CD4-positive, alpha-beta T cell treated with Interferon gamma for 1 hour (primary cell): ENCODE data around the gene FBF1.
"Not testable (repeated sequence)": the region's sequence is repeated elsewhere in the genome, so short reads cannot be mapped to it uniquely, and the experiment has no call there.

ENCODE experiments used
- DNase-seq: peaks from one replicate; pipeline ENCODE4 v3.0.0-alpha.2; 2020

FBF1 gene, protein sequence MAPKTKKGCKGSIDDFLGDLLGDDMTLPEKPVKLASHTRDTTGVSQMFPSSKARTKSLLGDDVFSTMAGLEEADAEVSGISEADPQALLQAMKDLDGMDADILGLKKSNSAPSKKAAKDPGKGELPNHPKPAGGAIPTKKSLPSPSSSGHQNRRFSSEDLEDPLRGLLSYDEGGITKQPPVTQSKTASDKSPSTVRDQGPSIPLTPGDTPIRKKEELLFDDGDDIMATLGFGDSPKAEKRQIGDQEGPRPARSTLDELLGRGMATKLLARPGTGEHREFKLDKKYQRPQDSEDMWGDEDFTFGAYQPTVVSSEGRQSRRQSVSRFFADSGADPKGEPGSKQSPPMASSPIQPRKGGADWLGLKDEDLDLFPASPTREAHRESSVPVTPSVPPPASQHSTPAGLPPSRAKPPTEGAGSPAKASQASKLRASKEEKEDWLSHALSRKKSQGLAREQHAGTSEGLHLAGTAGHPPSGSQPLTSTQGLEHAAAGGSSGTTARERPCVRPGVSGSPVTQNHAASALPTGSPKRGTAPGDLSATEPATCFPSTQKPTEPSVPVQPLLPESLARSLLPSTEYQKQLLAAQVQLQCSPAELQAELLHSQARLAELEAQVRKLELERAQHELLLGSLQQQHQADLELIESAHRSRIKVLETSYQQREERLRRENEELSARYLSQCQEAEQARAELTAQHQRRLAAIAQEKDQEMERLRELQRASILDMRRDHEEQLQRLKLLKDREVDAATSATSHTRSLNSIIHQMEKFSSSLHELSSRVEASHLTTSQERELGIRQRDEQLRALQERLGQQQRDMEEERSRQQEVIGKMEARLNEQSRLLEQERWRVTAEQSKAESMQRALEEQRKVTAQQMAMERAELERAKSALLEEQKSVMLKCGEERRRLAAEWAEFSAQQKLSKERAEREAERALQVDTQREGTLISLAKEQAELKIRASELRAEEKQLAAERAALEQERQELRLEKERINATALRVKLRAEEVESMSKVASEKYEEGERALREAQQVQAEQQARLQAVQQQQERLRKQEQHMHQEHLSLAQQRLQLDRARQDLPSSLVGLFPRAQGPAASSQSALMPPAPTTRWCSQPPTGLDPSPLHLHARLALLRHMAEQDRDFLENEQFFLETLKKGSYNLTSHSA

DNA sequence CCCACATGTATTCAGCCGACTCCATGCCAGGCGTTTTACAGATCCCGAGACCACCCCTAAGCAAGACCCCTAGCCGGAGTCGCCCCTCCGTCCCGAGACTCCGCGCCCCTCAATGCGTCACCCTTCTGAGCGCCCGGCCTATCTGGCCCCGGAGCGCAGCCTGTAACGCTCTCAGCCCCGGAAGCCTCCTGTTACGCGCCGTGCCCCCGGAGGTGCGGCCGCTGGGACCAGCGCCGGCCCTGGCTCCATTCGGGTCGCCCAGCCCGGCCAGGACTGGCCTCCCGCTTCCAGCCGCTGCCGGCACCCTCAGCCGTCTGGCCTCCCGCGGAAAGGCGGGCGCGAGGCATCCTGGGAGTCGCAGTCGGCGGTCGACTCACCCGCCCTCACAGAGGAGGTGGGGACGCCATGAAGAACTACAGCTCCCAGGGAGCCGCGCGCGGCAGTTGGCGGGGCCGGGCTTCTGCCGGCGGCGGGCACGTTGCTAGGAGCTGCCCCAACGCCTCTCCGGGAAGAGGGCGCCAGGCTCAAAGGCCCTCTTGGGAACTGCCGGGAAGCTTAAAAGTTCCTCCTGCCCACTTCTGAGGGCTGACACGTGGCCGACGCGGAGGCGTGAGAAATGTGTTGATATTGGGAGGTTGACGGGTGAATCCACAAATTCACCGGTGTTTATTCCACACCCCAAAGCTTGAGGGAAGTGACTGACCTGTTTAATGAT, at the start of gene FBF1:
TSS of gene FBF1 (minus strand) at position 316 of the 715 bp plus-strand sequence. CDS start 2,893 bp downstream, outside the sequence.
- peak; percentile 85 for DNase-seq

DNA sequence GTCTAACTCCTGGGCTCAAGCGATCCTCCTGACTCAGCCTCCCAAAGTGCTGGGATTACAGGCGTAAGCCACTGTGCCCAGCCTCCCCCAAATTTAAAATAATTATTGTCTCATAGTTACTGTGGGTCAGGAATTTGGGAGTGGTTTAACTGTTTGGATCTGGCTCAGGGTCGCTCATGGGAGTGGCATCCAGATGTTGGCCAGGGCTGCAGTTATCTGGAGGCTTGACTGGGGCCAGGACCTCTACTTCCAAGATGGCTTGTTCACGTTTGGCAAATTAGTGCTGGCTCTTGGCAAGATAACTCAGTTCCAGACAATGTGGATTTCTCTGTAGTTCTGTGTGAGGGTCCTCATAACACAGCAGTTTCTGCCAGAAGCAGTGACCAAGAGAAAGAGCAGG, 46.2 kb upstream of the FBF1 start:
- no peak for DNase-seq

DNA sequence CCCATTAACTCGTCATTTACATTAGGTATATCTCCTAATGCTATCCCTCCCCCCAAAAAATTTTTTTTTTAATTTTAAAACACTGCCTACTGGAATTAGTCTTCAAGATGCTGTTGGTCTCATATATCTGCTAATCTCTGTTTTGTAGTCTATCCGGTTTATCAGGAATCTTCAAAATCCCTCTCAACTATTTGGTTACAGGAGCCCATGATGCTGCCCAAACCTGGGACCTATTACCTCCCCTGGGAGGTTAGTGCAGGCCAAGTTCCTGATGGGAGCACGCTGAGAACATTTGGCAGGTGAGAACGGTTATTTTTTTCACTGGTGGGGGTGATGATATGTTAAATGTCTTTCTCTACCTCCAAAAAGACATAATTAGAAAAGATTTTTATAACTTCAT, 45.1 kb upstream of the FBF1 start:
- DNase-seq: no peak

DNA sequence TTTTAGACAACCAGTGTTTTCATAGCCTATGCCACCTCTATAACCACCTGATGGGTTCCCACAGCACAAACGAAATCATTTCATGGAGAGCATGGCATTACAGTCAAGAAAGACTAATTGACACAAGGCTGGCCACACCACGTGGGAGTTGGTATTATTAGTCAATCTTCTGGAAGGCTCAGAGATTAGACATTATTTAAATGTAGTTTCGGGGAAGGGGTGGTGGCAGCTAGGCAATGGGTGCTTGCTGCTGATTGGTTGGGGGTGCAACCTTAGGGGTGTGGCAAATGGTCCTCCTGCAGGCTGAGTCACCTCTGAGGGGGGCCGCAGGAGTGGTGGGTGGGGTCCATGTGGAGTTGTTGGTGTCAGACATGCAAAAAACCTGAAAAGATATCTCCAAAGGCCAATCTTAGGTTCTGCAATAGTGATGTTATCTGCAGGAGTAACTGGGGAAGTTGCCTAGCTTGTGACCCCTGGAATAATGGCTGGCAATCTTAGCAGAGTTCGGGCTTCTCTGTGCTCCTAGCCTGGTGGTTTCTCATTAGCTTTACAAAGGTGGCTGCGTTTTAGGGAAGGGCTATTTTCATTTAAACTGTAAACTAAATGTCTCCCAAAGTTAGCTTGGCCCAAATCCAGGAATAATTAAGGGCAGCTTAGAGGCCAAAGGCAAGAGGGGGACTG, 42.8 kb upstream of the FBF1 start:
- peak; percentile 49 for DNase-seq

DNA sequence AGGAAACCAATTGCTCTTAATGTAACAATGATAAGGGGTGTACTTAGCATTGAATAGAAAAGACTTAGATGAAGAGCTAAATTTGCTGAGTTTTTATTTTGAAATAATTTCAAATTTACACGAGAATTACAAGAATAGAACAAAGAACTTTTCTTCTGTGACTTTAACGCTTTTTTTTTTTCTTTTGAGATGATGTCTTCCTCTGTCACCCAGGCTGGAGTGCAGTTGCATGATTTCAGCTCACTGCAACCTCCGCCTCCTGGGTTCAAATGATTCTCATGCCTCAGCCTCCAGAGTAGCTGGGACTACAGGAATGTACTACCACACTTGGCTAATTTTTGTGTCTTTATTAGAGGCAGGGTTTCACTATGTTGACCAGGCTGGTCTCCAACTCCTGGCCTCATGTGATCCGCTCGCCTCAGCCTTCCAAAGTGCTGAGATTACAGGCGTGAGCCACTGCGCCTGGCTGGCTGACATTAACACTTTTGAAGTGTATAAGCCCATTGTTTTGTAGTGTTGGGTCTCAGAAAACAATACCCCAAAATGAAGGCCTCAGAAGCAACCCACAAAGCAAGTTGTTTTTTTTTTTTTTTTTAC, 40.3 kb upstream of the FBF1 start:
- no peak for DNase-seq

DNA sequence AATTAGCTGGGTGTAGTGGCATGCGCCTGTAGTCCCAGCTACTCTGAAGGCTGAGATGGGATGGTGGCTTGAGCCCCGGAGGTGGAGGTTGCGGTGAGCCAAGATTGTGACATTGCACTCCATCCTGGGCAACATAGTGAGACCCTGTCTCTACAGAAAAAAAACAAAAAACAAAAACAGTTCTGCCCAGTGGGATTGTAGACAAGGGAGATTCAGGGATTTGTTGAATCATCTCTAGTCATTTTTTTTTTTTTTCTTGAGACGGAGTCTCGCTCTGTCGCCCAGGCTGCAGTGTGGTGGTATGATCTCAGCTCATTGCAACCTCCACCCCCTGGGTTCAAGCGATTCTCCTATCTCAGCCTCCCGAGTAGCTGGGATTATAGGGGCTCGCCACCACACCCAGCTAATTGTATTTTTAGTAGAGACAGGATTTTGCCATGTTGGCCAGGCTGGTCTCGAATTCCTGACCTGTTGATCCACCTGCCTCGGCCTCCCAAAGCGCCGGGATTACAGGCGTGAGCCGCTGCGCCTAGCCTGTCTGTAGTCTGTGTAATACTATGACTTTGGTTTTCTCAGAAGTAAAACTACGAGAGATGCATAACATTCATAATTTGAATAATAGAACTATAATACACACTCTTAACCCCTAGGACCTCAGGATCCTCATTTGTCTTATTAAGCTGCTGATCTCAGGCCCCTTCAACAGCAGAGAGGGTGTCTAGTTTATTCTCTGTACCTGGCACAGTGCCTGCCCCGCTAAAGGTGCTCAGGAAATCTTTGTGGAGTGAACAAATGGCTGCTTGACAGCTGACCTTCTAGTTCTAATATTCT, 39.6 kb upstream of the FBF1 start:
- DNase-seq: no peak

DNA sequence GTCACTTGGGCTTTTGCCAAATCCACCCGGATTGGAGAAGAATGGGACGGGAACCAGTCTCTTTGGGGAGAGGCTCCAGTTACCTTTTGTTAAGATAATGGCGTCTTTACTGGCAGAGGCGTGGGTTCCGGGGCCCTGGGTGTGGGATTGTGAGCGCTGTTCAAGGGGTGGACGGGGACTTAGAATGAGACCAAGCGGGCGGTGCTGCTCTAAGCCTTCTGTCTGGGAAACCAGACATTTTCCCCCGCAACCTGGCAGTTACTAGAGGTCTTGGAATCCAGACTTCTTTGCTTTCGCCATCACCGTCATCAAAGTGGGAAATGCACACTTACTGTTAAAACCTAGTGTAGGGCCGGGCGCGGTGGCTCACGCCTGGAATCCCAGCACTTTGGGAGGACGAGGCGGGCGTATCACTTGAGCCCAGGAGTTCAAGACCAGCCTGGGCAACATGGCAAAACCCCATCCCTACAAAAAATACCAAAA, 38.9 kb upstream of the FBF1 start:
- DNase-seq: no peak

DNA sequence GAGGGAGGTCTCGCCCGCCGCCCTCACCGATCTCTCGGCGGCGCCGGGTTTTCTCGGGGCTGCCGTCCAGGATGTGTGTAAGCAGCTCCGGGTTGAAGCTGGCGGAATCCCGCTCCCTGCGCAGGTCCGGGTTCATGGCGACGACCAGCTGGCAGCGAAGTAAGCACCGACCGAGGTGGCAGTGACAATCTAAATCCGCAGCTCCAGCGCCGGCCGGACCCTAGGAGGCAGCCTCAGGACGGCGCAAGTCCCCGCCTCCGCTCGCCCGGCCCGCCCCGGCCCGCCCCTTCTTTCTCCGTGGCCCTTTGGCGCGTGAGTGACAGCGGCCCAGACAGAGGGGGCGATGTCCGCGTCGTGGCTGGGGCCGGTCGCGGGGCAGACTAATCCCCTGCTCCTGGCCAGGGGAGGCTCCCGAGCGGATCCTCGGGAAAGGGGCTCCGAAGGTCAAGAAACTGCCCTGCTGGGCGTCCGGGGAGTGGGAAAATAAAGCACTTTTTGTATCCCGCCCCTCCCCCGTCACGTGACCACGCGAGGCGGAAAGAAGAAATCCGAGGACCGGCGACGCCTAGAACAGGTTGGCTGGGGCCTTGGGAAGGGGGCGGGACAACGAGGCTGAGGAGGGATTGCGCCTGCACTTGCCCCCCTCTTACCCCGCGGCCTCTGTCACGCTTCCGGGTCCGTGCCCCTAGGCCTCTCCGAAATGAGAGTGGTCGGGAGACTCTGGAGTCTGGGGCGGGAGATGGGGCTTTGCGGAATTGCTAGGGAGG, 38.3 kb upstream of the FBF1 start, which contains the start of the genes ACOX1 and TEN1:
TSS of gene ACOX1 (minus strand) at position 229 of the 767 bp plus-strand sequence. CDS start at position 136, 93 bp downstream.
TSS of gene TEN1 (plus strand) at position 303 of the 767 bp plus-strand sequence. CDS start 6,953 bp downstream, outside the sequence.
- peak; percentile 95 for DNase-seq

DNA sequence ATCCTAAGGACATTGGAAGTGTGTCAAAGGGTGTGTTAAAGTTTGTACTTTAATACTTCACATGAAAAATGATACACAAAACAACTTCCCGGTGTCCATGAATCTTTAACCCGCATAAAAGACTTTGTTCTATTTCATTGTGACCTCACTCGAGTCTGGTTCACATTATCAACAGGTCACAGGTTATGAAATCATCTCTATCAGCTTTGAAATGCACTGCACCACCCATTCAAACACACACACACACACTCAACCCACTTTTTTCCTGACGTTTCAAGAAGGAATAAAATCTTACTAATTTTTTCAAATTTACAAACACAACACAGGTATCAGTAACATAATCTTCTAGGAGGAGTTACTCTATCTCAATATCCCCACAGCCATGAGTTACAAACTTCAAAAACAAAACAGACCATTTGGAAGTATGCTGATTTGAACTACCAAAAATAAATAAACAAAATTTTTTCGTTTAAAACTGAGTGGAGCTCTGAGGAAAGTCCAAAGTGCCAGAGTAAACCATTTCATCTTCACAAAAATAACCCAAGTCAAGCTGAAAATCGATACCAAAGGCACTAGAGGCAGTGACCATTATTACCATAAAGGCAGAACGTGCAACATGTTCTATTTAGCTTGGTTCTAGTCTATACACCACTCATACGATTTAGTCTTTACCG, 35.5 kb upstream of the FBF1 start:
- no peak for DNase-seq

DNA sequence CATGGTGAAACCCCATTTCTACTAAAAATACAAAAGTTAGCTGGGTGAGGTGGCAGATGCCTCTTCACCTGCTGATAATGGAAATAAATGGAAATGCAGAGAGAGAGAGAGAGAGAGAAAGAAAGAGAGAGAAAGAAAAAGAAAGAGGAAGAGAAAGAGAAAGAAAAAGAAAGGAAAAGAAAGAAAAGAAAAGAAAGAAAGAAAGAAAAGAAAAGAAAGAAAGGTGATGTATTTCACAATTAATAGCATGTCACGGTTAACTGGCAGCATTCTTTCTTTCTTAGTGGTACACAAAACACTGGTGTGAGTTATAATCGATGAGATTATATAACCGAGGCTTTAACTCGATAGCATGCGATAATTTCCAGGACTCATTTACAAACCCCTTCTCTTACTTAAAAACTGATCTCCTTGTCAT, 34.9 kb upstream of the FBF1 start:
- no peak for DNase-seq

DNA sequence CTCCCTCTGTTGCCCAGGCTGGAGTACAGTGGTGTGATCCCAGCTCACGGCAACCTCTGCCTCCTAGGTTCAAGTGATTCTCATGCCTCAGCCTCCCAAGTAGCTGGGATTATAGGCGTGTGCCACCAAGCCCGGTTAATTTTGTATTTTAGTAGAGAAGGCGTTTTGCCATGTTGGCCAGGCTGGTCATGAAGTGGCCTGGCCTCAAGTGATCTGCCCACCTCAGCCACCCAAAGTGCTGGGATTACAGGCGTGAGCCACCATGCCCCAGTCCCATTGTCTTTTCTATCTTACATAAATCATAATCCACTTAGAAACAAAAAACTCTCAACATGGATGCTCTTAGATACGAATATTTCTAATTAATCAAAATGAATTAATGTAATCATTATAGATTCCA, 34.3 kb upstream of the FBF1 start:
- DNase-seq: not testable (repeated sequence)

DNA sequence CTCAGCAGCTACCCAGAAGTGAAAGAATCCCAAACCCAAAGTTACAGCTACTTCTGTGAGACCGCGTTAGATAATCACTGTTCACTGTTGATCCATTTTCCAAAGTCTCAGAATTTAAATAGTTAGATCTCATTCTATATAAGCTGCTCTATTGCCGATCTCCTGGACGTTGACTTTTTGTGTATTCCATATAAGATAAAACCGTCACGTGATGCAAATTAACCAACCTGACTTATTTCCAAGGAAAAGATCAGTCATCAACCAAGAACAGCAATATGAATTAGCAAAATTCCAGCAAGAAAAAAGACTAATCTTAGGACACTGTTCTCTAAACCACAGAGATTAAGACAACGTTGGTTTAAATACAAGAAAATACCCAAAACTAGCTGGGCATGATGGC, 29.8 kb upstream of the FBF1 start:
- DNase-seq: no peak

DNA sequence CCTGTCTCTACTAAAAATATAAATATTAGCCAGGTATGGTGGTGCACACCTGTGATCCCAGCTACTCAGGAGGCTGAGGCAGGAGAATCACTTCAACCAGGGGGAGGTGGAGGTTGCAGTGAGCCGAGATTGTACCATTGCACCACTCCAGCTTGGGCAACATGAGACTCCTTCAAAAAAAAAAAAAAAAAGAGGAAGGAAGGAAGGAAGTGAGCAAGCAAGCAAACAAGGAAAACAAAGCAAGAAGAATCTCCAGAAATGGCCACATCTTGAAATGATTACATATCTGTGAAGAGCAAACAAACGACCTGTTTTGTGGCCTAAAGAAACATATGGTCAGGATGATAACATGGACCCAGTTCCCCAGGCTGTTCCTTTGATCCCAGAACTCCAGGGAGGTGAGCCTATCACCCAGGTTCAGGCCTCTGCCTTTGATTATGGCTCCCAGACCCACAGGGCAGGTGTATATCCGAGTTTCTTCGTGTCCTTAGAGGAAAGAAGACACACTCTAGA, 29.2 kb upstream of the FBF1 start:
- no peak for DNase-seq

DNA sequence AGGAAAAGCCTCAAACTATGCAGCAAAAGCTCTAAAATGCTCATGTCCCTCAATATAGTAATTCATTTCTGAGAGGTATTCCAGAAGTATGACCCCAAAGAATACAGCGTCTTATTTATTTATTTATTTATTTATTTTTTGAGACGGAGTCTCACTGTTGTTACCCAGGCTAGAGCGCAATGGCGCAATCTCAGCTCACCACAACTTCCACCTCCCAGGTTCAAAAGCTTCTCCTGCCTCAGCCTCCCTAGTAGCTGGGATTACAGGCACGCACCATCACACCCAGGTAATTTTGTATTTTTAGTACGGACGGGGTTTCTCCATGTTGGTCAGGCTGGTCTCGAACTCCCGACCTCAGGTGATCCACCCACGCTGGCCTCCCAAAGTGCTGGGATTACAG, 28.2 kb upstream of the FBF1 start:
- DNase-seq: not testable (repeated sequence)

DNA sequence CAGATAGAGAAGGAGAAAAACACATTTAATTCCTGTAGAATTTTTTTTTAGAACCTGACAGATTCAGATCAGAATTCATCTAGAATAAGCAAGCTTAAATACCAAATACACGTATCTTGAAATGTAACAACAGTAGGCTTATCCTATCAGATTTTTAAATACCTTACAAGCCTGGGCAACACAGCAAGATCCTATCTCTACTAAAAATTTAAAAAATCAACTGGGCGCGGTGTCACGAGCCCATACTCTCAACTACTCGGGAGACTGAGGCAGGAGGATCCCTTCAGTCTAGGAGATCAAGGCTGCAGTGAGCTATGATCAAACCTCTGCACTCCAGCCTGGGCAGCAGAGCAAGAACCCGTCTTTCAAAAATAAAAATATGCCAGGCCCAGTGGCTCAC, 24.6 kb upstream of the FBF1 start:
- no peak for DNase-seq

DNA sequence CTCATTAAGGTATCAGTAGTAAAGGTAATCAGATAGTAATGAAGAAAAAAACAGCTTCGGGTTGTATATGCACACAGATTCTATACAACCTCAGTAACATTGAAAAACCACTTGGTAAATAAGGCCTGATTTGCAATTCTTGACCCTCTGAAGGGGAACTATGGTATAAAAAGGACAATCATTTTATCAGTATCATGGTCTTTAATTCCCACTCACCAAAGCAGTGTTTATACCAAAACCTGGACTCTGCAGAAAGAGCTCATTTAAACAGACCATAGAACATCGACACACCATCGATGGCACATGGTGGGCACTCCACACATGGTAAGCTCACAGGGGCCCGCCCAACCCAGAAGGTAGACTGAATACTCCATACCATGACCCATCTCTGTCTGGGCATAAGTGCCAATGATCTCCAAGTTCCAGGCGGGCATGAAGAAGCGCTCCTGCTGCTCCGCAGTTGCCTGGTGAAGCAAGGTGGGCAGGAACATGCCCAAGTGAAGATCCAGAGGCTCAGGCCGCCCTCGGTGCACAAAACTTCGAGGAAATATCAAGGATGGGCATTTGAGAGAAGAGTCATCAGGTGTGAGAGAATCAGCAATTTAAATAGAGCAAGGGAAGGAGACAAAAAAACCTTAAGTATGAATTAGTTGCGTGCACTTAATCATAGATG, 19.1 kb upstream of the FBF1 start:
- no peak for DNase-seq

DNA sequence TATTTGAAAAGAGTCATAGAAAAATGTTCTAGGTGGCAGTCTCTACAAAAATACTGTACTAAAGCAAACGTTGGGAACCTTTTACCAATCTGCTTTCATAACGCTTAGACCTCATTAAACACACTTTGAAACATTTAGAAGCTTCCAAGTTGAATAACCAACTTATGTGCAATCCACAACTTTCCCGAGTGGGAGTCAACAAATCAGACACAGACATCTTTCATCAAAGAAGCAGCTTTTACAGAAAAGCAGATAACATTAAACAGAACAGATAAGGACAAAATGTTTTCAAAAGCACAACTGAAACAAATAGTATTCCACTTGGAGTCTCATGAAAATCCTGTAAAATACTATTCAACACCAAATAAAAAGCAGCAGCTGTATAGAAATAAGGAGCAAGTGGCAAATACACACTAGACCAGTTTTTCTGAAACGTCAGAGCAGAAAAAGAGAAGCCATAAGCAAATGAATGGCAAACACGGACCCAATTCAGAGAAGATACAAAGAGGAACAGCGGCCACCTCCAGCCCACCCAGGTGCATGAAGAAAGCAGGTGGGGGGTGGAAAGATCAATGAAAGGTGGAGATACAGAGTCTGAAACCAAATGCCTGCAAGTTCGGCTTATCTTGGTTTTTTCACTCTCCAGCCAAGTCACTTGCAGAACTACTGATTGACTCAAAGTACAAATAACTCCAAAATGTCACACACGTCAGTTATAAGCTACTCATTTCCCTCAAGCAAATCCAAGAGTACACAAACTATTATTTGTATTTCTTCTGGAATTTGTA, 18.4 kb upstream of the FBF1 start:
- DNase-seq: no peak
